SW 1271 (cell line): ENCODE data around the gene UXT.

Experiments
- DNase-seq, 2 experiments: peaks; one replicate each; lab custom pipeline; 2025; lab: John Stamatoyannopoulos, UW

UXT gene

DNA sequence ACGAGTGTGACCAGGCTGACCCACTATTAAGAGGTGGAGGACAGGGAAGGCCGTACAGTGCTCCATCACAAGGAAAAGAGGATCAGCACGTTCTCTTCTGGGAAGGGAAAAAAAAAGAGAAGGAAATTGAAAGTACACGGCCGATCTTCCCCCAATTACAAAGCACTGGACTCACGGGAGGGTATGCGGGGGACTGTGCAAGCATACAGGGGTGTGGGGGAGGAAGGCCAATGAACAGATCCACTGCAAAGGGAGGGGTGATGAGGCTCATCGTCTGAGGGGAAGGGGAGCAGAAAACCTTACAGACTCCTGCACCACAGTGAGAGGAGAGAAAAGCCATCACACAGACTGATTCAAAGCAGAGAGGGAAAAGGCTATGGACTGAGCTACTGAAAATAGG lies 9.7 kb downstream of the UXT start:
- no peak for DNase-seq

DNA sequence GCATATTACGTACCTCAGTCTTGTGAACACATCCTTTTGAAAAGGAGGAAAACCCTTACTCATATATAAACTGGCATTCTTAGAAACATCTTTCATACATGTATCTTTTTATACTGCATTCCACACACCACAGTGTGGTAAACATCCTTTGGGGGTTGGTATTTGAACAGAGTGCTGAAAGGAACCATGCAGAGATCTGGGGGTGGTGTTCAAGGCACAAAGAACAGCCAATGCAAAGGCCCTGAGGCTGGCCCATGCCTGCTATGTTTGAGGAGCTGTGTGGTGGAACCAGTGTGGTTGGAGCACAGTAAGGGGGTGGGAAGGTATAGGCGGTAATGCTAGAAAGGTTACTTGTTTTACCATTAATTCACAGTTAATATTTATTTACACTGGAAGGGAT lies 10.6 kb downstream of the UXT start:
- no peak for DNase-seq

DNA sequence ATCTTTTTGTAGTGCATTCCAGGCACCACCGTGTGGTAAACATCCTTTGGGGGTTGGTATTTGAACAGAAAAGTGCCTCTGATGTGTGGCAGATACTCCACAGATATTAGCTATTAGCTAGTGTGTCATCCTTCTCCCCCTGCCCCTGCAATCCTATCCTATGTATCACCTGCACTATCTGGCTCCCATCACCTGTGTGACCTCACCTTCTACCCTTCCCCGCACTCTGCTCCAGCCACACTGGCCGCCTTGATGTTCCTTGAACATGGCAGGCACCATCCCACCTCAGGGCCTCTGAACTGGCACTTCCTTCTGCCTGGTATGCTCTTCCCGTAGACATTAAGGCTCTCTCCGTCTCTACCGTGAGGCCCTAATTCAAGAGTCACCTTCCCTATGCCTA lies 12.3 kb downstream of the UXT start:
- no peak for DNase-seq

DNA sequence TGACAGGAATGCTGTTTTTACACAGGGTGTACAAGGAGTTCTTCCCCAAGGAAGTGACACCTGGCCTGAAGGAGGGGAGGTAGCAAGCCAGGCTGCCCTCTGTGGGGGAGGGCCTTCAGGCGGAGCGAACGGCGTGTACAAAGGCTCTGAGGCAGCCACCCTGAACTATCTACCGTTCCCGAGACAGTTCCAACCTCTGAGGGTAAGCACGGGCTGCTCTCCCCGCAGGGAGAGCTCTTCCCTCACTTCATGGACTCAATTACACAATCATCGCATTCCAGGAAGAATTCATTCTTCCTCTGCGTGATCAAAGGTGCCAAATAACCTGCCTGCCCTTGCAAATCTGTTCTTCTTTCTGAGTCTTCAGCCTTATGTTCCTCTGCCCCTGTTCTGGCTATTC lies 13.4 kb downstream of the UXT start:
- no peak for DNase-seq

DNA sequence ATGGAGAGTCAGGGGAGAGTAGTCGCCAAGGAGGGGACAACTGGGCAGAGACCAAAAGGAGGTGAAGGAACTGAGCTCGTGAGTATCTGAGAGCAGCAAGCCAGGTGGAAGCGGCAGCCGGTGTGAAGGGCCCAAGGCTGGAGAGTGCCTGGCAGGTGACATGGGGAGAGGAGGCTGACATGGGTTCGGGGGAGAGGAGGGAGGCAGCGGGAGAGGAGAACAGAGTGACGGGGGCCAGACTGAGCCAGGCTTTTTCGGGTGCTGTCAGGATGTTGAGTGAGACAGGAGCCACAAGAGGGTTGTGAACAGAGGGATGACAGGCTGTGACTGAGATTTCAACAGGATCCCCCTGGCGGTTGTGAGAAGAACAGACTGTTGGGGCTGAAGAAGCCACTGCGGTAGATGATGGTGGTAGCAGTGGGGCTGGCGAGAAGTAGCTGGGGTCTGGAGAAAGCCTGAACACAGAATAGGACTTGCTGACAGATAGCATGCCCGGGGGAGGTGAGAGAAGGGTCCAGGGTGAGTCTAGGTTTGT lies 14.4 kb downstream of the UXT start:
- no peak for DNase-seq

DNA sequence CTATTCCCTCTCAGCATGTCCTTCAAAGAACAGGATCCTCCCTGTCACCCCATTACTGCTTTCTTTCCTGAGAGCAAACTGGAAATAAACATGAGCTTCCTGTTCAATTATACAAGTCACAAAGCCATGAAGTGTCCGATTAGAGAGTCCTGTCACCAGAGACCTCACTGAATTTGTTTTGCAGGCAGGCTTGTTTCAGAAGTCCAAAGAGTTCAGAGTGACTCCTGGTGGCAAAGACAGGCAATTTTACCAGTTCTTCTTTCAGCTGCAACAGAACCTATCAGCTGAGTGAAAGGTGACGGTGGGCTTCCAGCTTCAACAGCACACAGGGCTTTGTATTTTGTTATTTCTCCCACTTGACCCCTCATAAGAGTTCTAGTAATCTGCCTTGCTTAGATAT lies 15.1 kb downstream of the UXT start:
- DNase-seq, result no peak

DNA sequence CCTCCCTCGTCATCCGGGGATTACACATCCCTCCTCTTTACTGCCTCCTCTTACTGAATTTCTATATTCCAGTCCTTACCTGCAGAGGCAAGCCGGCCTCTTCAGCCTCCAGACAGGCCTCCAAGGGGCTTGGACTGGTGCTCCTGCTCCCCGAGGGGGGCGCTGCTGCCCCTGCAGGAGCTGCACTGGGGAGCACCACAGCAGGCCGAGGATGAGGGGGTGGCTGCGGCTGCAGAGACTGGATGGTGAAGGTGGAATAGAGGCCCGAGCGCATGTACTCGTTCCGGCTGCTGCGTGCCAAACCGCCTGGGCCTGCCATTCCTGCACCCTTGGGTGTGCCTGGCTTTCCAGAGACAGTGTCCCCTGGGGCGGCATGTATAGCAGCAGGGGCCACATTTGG lies 20.2 kb downstream of the UXT start:
- no peak for DNase-seq

DNA sequence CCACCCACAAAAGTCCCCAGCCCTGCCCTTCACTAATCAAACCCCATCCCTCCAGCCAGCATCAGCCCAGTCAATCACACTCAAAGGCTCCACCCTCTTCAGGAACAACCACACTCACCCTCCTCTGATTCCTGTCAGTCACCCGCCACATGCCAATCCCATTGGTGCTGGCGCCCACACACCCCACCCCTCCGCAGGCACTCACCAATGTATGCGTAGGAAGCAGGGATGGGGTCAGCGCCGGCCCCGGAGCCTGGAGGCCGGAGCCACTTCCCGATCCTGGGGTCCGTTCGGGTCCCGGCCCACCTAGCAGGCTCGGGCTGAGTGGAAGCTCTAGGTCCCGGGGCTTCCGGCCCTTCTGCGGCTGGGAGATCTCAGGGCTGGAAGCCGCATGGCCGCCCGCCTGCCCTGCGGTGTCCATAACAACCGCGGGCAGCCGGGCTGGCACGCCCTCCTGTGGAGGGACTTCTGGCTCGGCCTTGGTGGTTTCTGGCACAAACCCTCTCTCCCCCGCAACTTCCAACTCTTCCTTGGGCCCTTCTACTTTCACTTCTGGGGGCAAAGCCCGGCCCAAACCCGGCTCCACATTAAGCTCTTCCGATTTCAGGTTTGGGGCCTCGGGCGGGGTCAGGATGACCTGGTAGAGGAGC lies 21.3 kb downstream of the UXT start:
- no peak for DNase-seq

DNA sequence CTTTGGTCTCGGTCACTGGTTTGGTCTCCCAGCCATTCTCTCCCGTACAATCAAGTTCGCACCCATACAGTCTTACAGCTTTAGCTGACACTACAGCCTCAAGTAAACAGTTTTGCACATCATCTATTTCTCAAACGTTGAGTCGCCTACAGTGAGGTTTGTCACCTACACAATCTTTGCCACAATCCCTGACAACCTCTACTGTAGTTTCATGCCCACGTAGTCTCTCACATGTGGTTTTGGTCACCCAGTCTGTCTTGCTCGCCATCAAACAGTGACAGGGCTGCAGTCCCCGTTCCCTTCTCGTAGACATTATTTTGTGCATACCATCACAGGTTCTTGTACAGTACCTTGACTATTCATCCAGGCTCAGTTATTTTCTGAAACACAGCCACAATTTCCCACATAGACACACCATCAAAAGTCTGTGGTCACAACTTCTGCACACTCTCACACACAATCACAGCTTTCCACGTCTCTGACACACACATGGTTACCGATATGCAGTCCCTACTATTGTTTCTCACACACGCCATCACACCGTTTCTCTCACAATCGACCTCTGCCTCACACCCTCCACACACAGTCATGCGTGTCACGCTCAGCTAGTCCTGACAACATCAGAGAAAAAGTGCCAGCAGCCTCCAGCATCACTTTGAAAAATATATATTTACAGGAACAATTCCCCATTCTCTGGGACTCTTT lies 24.0 kb downstream of the UXT start:
- no peak for DNase-seq

DNA sequence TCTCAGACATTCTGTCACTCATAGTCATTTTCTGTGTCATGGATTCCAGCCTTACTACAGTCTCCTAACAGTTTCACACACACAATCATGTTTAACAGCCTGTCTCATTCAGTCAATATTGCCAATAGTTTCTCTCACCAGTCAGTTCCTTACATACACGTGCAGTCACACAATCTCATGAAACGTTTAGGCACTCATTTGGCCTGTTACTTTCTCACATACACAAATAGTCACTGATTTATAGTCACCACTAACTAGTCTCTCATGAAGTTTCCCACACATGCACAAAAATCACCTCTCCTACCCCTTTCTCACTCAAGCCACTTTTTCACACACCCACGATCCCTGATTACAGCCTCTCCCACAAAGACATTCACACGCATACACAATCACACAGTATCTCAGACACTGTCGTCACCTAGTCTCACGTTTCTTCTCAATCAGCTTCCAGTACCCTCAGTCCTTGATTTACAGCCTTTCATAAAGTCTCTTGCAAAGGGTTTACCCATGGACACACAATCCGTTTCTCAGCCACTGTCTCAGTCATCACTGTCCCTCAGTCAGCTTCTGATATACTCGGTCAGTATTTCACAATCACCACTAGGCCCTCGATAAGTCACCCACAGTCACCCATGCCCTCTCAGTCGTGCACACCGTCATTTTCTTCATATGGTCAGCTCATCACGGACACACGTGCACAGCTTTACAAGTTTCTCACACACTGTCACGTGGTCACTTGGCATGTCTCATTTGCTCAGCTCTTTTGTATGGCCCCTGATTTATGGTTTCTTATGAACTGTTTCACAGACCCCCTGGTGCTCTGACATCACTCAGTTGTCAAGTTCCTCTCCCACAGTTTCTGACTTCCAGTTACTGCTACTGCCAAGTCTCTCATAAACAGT lies 25.0 kb downstream of the UXT start:
- DNase-seq, result no peak

DNA sequence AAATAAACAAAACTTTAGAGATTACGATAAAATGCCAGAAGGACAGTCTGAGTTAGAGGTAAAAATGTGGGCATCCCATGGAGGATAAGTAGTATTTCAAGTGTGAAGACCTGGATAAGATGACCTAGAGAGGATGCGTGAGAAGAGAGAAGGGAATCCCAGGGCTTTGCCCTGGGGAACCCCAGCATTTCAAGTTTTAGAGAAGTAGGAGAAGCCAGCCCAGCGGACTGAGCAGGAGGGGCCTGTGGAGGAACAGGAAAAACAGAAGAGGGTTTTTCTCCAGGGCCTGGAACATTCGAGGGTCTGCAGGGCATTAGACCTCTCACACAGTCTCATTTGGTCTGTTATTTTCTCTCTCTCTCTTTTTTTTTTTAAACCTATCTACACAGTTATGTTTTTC lies 26.3 kb downstream of the UXT start:
- DNase-seq, result no peak

DNA sequence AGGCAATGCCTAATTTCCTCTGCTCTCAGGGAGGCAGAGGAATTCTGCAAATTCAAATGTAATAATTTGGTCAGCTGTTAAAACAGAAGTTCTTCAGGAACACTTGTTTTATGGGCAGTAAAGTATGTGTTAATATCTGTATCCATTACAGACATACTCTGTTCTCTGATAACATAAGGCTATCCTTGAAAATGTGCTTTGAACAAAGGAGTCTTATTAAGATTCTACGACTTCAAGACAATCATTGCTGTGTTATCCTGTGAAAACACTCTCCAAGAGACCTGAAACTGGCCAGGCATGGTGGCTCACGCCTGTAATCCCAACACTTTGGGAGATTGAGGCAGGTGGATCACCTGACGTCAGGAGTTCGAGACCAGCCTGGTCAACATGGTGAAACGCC lies 27.3 kb downstream of the UXT start:
- DNase-seq, result no peak

DNA sequence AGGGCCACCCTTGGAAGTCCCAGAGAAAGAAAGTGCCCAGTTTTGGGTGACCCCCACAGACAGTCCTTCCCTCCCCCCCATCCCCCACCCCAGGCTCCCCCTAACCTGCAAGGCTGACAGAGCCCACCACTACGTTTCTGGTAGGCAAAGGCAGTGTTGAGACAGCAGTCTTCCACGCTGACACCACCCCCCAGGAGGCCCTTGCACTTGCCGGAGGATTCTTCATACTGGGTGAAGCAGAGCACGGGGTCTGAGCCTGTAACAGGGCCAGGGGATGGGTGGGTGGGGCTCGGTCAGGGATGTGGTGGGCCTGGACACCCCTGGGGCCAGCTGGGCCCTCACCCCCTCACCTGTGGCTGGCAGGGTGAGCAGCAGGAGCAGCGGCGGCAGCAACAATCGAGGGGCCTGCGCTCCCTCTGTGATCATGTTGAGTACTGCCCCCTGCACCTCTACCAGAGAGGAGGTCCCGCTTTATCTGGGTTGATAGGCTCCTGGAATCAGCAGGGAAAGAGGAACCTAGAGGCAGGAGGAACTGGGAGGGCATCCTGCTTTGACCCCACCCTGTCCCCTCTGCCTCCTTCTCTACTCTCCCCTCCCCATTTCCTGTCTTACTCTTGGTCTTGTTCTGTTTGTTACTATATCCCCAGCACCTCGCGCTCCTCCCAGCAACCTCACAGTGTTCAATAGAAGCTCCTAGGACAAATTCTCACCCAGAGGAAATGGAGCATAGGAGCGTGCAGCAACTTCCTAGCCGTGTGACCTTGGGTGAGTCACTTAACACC lies 29.4 kb downstream of the UXT start, which contains the start of gene CFP:
Gene CFP (minus strand): TSS at position 512 of the 782 bp plus-strand sequence. CDS start 86 bp downstream, at position 426.
- no peak for DNase-seq

DNA sequence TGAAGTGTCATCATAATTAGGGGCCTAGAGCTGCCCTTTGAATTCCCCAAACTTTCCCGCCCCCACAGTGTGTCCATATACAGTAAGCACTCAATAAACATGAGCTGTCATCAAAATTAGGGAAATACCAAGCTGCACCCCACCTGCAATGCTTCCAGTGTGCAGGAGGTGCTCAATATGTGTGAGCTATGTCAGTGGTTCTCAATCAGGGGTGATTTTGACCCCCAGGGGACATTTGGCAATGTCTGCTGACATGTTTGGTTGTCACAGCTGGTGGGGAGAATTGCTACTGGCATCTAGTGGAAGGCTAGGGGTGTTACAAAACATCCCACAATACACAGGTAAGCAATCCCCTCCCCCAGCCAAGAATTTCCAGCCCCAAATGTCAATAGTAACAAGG lies 30.0 kb downstream of the UXT start:
- DNase-seq, result no peak

DNA sequence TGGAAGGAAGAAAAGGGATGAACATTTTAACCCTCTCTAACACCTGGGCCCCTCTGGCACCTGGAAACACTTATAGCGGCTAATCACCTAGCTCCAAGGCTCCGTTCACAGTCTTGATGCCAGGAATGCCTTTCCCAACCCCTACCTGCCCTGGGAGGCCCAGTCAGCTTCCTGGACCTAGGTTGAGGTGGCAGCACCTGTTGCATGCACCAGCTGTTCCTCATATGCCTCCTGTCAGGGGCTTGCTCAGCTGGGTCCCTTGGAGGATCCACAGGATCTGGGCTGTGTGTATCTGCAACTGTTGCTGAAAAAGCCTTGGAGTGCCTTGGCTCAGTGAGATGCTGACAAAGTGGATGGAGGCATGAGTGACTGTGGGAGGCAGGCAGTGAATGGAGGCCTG lies 33.6 kb downstream of the UXT start:
- DNase-seq, result no peak

DNA sequence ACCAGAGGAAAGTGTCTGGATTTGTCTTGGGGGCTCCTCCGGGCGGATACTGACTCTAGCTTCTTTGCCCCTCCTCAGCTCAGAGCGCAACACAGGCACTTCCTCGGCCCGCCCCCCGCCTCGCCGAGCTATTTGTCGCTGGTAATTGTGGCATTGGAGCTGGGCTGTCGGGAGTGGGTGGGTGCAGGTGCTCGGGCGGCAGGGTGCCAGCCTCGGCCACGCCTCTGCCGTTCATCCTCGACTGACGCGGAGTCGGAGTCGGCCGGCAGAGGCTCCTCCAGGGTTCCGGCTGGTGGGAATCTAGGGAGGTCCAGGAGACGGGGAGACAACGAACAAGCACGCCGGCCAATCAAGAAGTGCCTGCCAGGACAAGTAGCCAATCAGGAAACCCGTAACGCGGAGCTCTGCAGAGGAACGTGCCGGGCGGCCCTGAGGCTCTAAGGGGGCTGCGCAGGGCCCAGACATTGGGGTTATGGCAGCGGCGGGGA lies 35.4 kb downstream of the UXT start:
- no peak for DNase-seq

DNA sequence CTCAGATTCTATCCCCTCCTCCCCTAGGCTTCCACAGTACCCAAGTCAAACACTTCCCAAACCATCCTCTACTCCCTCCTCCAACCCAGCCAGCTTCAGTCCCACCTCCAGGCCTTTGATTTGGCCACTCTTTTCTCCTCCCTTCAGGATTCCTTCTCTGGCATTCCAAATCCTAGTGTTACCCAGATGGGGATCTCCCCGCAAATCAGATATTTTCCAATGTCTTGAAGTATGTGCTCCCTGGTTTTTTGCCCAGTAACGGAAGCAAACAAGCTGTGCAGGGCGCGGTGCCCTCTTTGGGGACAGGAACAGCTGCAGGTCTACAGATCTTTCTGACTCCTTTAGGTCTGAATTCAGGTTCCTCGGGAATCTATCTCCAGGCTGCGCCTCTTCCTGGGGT lies 37.1 kb downstream of the UXT start:
- no peak for DNase-seq

DNA sequence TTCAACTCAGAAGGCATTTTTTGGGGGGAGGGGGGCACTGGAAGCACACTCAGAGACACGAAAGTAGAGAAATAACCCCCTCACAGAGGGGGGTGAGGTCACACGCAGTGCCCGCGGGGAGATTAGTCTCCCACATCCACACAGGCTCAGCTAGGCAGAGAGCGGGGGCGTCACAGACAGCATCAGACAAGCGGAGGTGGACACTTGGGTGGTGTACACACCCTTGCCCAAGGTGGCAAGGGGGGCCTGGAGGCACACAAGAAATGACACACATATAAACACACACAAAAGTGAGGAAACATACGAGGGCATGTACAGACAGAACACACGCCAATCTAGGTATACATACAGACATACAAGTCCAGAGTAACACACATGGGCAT lies 38.7 kb downstream of the UXT start:
- no peak for DNase-seq

DNA sequence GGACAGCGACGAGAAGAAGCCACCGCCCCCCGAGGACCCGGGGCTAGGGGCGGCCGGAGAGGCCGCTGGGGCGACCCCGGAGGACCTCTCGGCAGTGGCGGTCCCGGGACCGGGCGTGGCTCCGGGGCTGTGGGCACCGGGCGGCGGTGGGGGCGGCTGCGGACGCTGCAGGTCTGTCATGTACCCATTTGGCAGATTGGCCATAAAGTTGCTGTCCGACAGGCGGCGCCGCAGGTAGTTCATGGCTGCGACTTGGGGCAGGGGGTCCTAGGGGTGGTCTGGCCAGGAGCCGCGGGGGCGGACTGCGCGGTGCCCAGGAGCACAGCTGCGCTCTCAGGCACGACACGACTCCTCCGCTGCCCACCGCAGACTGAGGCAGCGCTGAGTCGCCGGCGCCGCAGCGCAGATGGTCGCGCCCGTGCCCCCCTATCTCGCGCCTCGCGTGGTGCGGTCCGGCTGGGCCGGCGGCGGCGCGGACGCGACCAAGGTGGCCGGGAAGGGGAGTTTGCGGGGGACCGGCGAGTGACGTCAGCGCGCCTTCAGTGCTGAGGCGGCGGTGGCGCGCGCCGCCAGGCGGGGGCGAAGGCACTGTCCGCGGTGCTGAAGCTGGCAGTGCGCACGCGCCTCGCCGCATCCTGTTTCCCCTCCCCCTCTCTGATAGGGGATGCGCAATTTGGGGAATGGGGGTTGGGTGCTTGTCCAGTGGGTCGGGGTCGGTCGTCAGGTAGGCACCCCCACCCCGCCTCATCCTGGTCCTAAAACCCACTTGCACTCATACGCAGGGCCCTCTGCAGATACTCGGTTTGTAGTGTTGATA lies 39.3 kb downstream of the UXT start, which contains the start of gene SYN1:
Gene SYN1 (minus strand): TSS at position 372 of the 817 bp plus-strand sequence. CDS start 129 bp downstream, at position 243.
- DNase-seq, result peak in 1 of 2 experiments; percentile 1

DNA sequence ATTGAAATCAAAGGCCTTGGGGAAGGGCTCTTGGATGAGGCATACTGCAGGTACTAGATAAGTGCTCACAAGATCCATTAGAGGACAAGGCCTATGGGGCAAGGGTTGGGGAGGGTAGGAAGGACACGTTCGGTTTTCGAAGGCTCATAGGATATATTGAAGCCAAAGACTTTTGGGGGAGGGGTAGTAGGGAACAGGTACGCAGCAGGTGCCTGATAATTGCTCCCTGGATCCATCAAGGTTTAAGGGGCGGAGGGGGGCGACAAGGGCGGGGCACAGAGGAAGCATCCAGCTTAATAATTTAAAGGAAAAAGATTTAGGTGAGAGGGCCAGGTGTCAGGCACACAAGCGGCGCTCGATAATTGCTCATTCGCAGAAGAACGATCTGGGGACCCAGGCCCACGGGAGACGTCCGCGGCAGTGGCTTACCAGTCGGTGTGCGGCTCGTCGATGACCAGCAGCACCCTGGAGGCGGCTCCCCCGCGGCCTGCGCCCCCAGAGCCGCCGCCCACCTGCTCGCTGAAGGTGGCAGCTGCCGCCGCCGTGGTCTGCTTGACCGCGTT lies 40.0 kb downstream of the UXT start:
- DNase-seq, result no peak
